B cell (primary cell): ENCODE results near the gene TNFSF4. TPM values are rescaled to one million over a fixed set of nuclear protein-coding genes. Genes with fewer than 3 reads are reported as not detected.

Experiments
- ATAC-seq: fragments of 200-7000 bp; cut with Tn5 transposase; one replicate; pipeline ENCODE4 v1.10.0; 2021; ENCODE audit warnings: low read depth, mild to moderate bottlenecking, moderate number of reproducible peaks, moderate library complexity
- CTCF ChIA-PET: fragments of 350-600 bp; sonication (Branson Sonifier 250); formaldehyde crosslinking; loops from one replicate; lab custom pipeline; 2021; ENCODE audit warnings: antibody characterized with exemption, inconsistent platforms; lab: Charles Lee
- POLR2A ChIA-PET: fragments of 350-600 bp; sonication (Branson Sonifier 250); formaldehyde crosslinking; loops from one replicate; lab custom pipeline; 2021; ENCODE audit warnings: antibody characterized with exemption; lab: Charles Lee
- DNase-seq: peaks from one replicate; pipeline ENCODE4 v3.0.0; 2013
- H2AFZ ChIP-seq: 2 replicates; pipeline ENCODE4 v1.6.1; 2012; ENCODE audit warnings: mild to moderate bottlenecking, low read depth, low read length; ENCODE audit not compliant: insufficient read depth, poor library complexity, severe bottlenecking
- H3K27ac ChIP-seq, 2 donors: 1 replicate in 1 of 2; 2 replicates in 1 of 2; pipeline ENCODE4 v1.5.1; 2012 to 2013; ENCODE audit warnings: low read length in 2 of 2, mild to moderate bottlenecking in 2 of 2, moderate library complexity in 1 of 2
- H3K27me3 ChIP-seq, 4 experiments: fragments of 200-600 bp in 1 of 4; sonication (generic) in 1 of 4; replicated peaks in 1 of 4; 1 replicate in 2 of 4; 2 replicates in 2 of 4; pipeline versions ENCODE4 v1.6.1 to v1.7.0; 2013 to 2016; ENCODE audit warnings: low read length in 3 of 4, mild to moderate bottlenecking in 2 of 4, mixed read lengths in 1 of 4, moderate library complexity in 1 of 4; ENCODE audit not compliant: insufficient read depth in 4 of 4, control insufficient read depth in 3 of 4; ENCODE audit errors: control extremely low read depth in 1 of 4
- H3K36me3 ChIP-seq, 2 experiments: replicated peaks in 1 of 2; 1 replicate in 1 of 2; 2 replicates in 1 of 2; pipeline versions ENCODE4 v1.6.1 to v1.7.1; 2013; ENCODE audit warnings: low read length in 1 of 2; ENCODE audit not compliant: insufficient read depth in 2 of 2, control insufficient read depth in 1 of 2; ENCODE audit errors: control extremely low read depth in 1 of 2, extremely low read depth in 1 of 2
- H3K4me1 ChIP-seq, 2 donors: fragments of 200-600 bp in 1 of 2; sonication (generic) in 1 of 2; 1 replicate in 1 of 2; 2 replicates in 1 of 2; pipeline versions ENCODE4 v1.5.1 to v1.6.1; 2013 to 2017; ENCODE audit warnings: low read length in 2 of 2; ENCODE audit not compliant: control insufficient read depth in 2 of 2, insufficient read depth in 2 of 2
- H3K4me2 ChIP-seq: replicated peaks from 2 replicates; pipeline ENCODE3; 2012; ENCODE audit warnings: mild to moderate bottlenecking, low read depth, low read length; ENCODE audit not compliant: poor library complexity, severe bottlenecking
- H3K4me3 ChIP-seq, 5 experiments: fragments of 200-600 bp in 1 of 5; sonication (generic) in 1 of 5; 1 replicate in 3 of 5; 2 replicates in 2 of 5; pipeline versions ENCODE4 v1.5.1 to v1.7.0; 2011 to 2016; ENCODE audit warnings: low read length in 4 of 5, mild to moderate bottlenecking in 4 of 5, low read depth in 2 of 5, control low read depth in 1 of 5, moderate library complexity in 1 of 5; ENCODE audit not compliant: insufficient read depth in 1 of 5; ENCODE audit errors: control extremely low read depth in 1 of 5, extremely low read depth in 1 of 5
- H3K79me2 ChIP-seq: fragments of 200-600 bp; sonication (generic); one replicate; pipeline ENCODE4 v1.6.0; 2016; ENCODE audit warnings: low read length; ENCODE audit not compliant: control insufficient read depth, insufficient read depth
- H3K9ac ChIP-seq: fragments of 200-600 bp; sonication (generic); 2 replicates; pipeline ENCODE4 v1.6.1; 2017; ENCODE audit warnings: mild to moderate bottlenecking, low read length, moderate library complexity
- H3K9me3 ChIP-seq, 3 donors: one replicate each; pipeline versions ENCODE4 v1.6.1 to v1.7.1; 2013; ENCODE audit warnings: low read length in 2 of 3; ENCODE audit not compliant: control insufficient read depth in 2 of 3, insufficient read depth in 1 of 3; ENCODE audit errors: control extremely low read depth in 1 of 3
- H4K20me1 ChIP-seq: 2 replicates; pipeline ENCODE4 v1.6.0; 2012; ENCODE audit warnings: mild to moderate bottlenecking, low read length; ENCODE audit not compliant: insufficient read depth, control insufficient read depth, poor library complexity, severe bottlenecking
- H3K27ac Mint-ChIP-seq: one replicate; pipeline ENCODE4 v1.8.0; 2021; ENCODE audit warnings: mixed read lengths
- H3K27me3 Mint-ChIP-seq: one replicate; pipeline ENCODE4 v1.8.0; 2021; ENCODE audit warnings: mixed read lengths
- H3K4me1 Mint-ChIP-seq: one replicate; pipeline ENCODE4 v1.8.0; 2021; ENCODE audit warnings: mixed read lengths
- H3K4me3 Mint-ChIP-seq: one replicate; pipeline ENCODE4 v1.8.0; 2021; ENCODE audit warnings: mixed read lengths
- H3K9me3 Mint-ChIP-seq: one replicate; pipeline ENCODE4 v1.8.0; 2022; ENCODE audit warnings: mixed read lengths; ENCODE audit not compliant: insufficient read depth
- EZH2 ChIP-seq: IDR thresholded peaks from 2 replicates; pipeline ENCODE4 v1.6.1; 2012; ENCODE audit warnings: borderline replicate concordance, low read depth, mild to moderate bottlenecking, moderate library complexity, low read length; ENCODE audit not compliant: insufficient read depth, poor library complexity, severe bottlenecking
- WGBS: methylation state at CpG from one replicate; pipeline ENCODE4 v1.1.5; 2013; ENCODE audit warnings: missing lambda C conversion rate; ENCODE audit not compliant: insufficient coverage; 5-methylcytosine and 5-hydroxymethylcytosine counted together
- intact Hi-C: fragments of 100-400 bp; cut with micrococcal nuclease; formaldehyde crosslinking; loops from one replicate; pipeline ENCODE4 v1.10.0; 2022
- polyA plus RNA-seq: library from polyadenylated mRNA; depleted of rRNA; stranded (reverse); fragments of >200 nt; gene quantifications from 2 replicates; pipeline ENCODE4 v1.2.3, GENCODE V29; 2012
- total RNA-seq, 2 donors: library from RNA; stranded (reverse); fragments of 120-200 nt in 1 of 2; gene quantifications; 1 replicate in 1 of 2; 2 replicates in 1 of 2; pipeline versions ENCODE4 v1.2.3 to v1.2.4, GENCODE V29; 2013 to 2022
- TF ChIP-seq, protein P1 (sequence below): fragments of 200-600 bp; IDR thresholded peaks from one replicate; pipeline ENCODE4 v1.8.0; 2022; ENCODE audit warnings: antibody characterized with exemption, mild to moderate bottlenecking

The TNFSF4 gene
- total and polyA plus RNA-seq, 2 donors (not counting 1 experiment from before 2014, with no cell fraction given), result 1.0 to 1.5 TPM

DNA sequence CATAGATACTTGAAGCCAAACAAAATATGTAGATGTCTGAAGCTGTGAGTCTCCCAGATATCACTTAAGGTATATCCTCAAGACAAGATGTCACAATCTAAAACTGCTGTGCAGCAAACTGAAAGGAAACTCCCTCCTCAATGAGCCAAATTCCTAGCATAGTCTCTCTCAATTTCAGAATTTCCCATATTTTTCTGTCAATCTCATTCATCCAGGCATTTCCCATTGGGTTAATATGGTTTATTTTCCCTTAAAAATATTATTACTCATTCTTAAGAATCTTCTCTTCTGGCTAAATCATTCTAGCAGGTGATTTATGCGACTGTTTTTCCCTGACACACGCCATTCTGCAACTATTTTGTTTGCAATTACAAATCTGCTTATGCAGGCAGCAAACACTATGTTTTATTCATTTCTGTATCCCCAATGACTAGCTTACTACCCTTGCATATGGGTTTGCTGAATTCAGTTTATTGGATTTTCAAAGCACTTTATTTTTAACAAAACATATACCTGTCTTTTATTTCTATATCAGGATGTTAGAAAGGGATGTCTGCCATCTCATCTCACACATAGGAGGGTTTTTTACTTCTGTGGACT lies 69.9 kb downstream of the TNFSF4 start:
- H4K20me1 ChIP-seq, result no peaks in the 10 kb centered on the region
- Mint-ChIP-seq H3K9me3 (no peaks in the 10 kb centered on the region), H3K27ac (no peak overlapping the region), H3K4me1 (no peaks in the 10 kb centered on the region), H3K4me3 (no peak overlapping the region), H3K27me3 (peaks cover 4% of the 10 kb centered on the region)
- H3K36me3 ChIP-seq, result no peaks in the 10 kb centered on the region
- TF ChIP-seq EZH2, result no peak
- TF ChIP-seq, protein P1, sequence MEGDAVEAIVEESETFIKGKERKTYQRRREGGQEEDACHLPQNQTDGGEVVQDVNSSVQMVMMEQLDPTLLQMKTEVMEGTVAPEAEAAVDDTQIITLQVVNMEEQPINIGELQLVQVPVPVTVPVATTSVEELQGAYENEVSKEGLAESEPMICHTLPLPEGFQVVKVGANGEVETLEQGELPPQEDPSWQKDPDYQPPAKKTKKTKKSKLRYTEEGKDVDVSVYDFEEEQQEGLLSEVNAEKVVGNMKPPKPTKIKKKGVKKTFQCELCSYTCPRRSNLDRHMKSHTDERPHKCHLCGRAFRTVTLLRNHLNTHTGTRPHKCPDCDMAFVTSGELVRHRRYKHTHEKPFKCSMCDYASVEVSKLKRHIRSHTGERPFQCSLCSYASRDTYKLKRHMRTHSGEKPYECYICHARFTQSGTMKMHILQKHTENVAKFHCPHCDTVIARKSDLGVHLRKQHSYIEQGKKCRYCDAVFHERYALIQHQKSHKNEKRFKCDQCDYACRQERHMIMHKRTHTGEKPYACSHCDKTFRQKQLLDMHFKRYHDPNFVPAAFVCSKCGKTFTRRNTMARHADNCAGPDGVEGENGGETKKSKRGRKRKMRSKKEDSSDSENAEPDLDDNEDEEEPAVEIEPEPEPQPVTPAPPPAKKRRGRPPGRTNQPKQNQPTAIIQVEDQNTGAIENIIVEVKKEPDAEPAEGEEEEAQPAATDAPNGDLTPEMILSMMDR, result no peak
- WGBS, result no CpG with 5 or more reads among the region's 2 CpGs
- no peaks in the 10 kb centered on the region for H3K9me3 ChIP-seq
- no peaks in the 10 kb centered on the region for H3K27me3 ChIP-seq
- POLR2A ChIA-PET, result no interaction called here
- no peaks in the 10 kb centered on the region for H3K79me2 ChIP-seq
- CTCF ChIA-PET, result interaction anchor here (1.3 kb wide), 1 partner anchor 418 kb away, joined by 3 read pairs; no protein-coding TSS in a partner anchor
- H2AFZ ChIP-seq, result no peak overlapping the region
- ATAC-seq (no peak), DNase-seq (no peak)
- intact Hi-C loops, result no loop called here
- H3K4me1 ChIP-seq, result no peaks in the 10 kb centered on the region
- no peak overlapping the region for H3K9ac ChIP-seq
- H3K4me3 ChIP-seq, result no peak overlapping the region
- no peak overlapping the region for H3K4me2 ChIP-seq
- no peak overlapping the region for H3K27ac ChIP-seq

DNA sequence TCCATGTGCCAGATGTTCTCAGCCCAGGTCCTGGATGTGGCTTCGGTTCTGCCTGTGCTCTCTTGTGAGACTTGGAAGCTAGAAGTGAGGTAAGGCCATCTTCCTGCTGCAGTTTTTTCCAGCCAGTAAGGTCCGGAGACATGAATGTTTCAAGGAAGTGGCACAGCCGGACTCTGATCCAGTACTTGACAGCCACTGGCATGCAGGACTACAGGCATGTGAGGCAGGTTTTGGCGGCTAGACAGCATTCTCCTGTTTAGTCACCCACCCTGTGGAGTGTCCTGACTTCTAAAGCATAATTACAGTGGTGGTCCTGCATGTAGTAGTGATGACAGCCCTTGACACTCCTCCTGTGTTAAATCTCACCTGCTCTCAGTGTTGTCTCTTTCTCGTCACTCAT lies 72.3 kb downstream of the TNFSF4 start:
- peaks cover 4% of the 10 kb centered on the region for H3K27me3 Mint-ChIP-seq
- H3K4me2 ChIP-seq, result no peak overlapping the region
- no peak for ATAC-seq
- no peaks in the 10 kb centered on the region for H3K9me3 ChIP-seq
- H3K4me3 ChIP-seq, result no peak overlapping the region
- H3K4me1 ChIP-seq, result no peaks in the 10 kb centered on the region
- H3K4me1 Mint-ChIP-seq, result no peaks in the 10 kb centered on the region
- DNase-seq, result no peak
- no peaks in the 10 kb centered on the region for H3K27me3 ChIP-seq
- no peak overlapping the region for H3K27ac ChIP-seq
- no peak overlapping the region for H3K27ac Mint-ChIP-seq
- ChIA-PET CTCF (no interaction called here), POLR2A (no interaction called here)
- H3K9ac ChIP-seq, result no peak overlapping the region
- WGBS, result 98% methylated on average over 4 of the region's 5 CpGs
- no peaks in the 10 kb centered on the region for H3K36me3 ChIP-seq
- H3K79me2 ChIP-seq, result no peaks in the 10 kb centered on the region
- no peaks in the 10 kb centered on the region for H3K9me3 Mint-ChIP-seq
- H2AFZ ChIP-seq, result no peak overlapping the region
- H4K20me1 ChIP-seq, result no peaks in the 10 kb centered on the region
- no peak overlapping the region for H3K4me3 Mint-ChIP-seq
- intact Hi-C loops, result no loop called here
- TF ChIP-seq, protein P1, result no peak
- no peak for TF ChIP-seq EZH2
